Measurements from ENCODE around the gene KLC4. TPM values are rescaled to one million over a fixed set of nuclear protein-coding genes. Genes with fewer than 3 reads are reported as not detected.

Gene KLC4
- total RNA-seq, 4 donors from 2014 or later = 18.0 to 43.4 (median 30.2) TPM

- no peak overlapping the region for H3K27ac ChIP-seq
These were observed 33.2 kb downstream of the KLC4 start for GRCh38 chr6:43092635-43093034.

GRCh38 chr6:43093436-43094289, 34.2 kb downstream of the KLC4 start:
- WGBS, 2 donors (ENCODE audit: low coverage in 1 of 2) = 30 to 32% methylated on average over 9 of the region's 9 CpGs
- ATAC-seq = peak; percentile 92
- H3K27ac ChIP-seq = peak overlapping the region; percentile 20 to 75 (median 70)
- peaks cover 8% of the 10 kb centered on the region for H3K27me3 ChIP-seq
- H3K4me3 ChIP-seq = peak overlapping the region; percentile 40 to 46
- TF ChIP-seq, protein P1, sequence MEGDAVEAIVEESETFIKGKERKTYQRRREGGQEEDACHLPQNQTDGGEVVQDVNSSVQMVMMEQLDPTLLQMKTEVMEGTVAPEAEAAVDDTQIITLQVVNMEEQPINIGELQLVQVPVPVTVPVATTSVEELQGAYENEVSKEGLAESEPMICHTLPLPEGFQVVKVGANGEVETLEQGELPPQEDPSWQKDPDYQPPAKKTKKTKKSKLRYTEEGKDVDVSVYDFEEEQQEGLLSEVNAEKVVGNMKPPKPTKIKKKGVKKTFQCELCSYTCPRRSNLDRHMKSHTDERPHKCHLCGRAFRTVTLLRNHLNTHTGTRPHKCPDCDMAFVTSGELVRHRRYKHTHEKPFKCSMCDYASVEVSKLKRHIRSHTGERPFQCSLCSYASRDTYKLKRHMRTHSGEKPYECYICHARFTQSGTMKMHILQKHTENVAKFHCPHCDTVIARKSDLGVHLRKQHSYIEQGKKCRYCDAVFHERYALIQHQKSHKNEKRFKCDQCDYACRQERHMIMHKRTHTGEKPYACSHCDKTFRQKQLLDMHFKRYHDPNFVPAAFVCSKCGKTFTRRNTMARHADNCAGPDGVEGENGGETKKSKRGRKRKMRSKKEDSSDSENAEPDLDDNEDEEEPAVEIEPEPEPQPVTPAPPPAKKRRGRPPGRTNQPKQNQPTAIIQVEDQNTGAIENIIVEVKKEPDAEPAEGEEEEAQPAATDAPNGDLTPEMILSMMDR (IDR thresholded peaks at IDR 0.05) = peak in 1 of 4 experiments; percentile 14
- TF ChIP-seq EP300 (IDR thresholded peaks at IDR 0.05) (no peak), POLR2AphosphoS5 (IDR thresholded peaks at IDR 0.05) (no peak)
- no peaks in the 10 kb centered on the region for H3K9me3 ChIP-seq
- H3K36me3 ChIP-seq = no peaks in the 10 kb centered on the region
- peaks cover 0 to 22% (median 0%) of the 10 kb centered on the region in 3 donors for H3K4me1 ChIP-seq

More at GRCh38 chr6:43092635-43093034, 33.2 kb downstream of the KLC4 start:
- Histone ChIP-seq H3K4me3 (no peak overlapping the region), H3K9me3 (no peaks in the 10 kb centered on the region), H3K27me3 (no peaks in the 10 kb centered on the region), H3K36me3 (no peaks in the 10 kb centered on the region), H3K4me1 (peaks cover 0 to 22% (median 0%) of the 10 kb centered on the region in 3 donors)
- ATAC-seq = no peak
- no peak for TF ChIP-seq EP300 (IDR thresholded peaks at IDR 0.05)

- no peaks in the 10 kb centered on the region for H3K9me3 ChIP-seq
- ATAC-seq = no peak
- no peaks in the 10 kb centered on the region for H3K36me3 ChIP-seq
- TF ChIP-seq EP300 (IDR thresholded peaks at IDR 0.05) (no peak), POLR2AphosphoS5 (IDR thresholded peaks at IDR 0.05) (no peak), POLR2A (IDR thresholded peaks at IDR 0.05) (no peak)
- TF ChIP-seq, protein P1 (IDR thresholded peaks at IDR 0.05) = no peak
- no peak overlapping the region for H3K4me3 ChIP-seq
- peaks cover 8% of the 10 kb centered on the region for H3K27me3 ChIP-seq
- H3K4me1 ChIP-seq = peaks cover 0 to 22% (median 0%) of the 10 kb centered on the region in 3 donors
- 37% methylated on average over 2 of the region's 7 CpGs; no CpG with 5 or more reads in 1 of the 2 donors for WGBS, 2 donors (ENCODE audit: low coverage in 1 of 2)
- no peak overlapping the region for H3K27ac ChIP-seq
These were observed 36.5 kb downstream of the KLC4 start for GRCh38 chr6:43095939-43096338.

GRCh38 chr6:43096451-43097097, 37.1 kb downstream of the KLC4 start:
- H3K27ac ChIP-seq = no peak overlapping the region
- ATAC-seq = no peak
- no peaks in the 10 kb centered on the region for H3K36me3 ChIP-seq
- H3K4me1 ChIP-seq = peaks cover 0 to 22% (median 0%) of the 10 kb centered on the region in 3 donors
- H3K27me3 ChIP-seq = peaks cover 8% of the 10 kb centered on the region
- TF ChIP-seq, protein P1 (IDR thresholded peaks at IDR 0.05) = no peak
- TF ChIP-seq POLR2AphosphoS5 (IDR thresholded peaks at IDR 0.05) (no peak), POLR2A (IDR thresholded peaks at IDR 0.05) (no peak), EP300 (IDR thresholded peaks at IDR 0.05) (no peak)
- no peak overlapping the region for H3K4me3 ChIP-seq
- H3K9me3 ChIP-seq = no peaks in the 10 kb centered on the region
- 44 to 59% methylated on average over 2 of the region's 8 CpGs for WGBS, 2 donors (ENCODE audit: low coverage in 1 of 2)

- no peak overlapping the region for H3K27ac ChIP-seq
- TF ChIP-seq POLR2AphosphoS5 (IDR thresholded peaks at IDR 0.05) = no peak
- TF ChIP-seq, protein P1 (IDR thresholded peaks at IDR 0.05) = no peak
- no peak for TF ChIP-seq POLR2A (IDR thresholded peaks at IDR 0.05)
- TF ChIP-seq EP300 (IDR thresholded peaks at IDR 0.05) = no peak
- H3K36me3 ChIP-seq = no peaks in the 10 kb centered on the region
- no peak for ATAC-seq
- H3K4me3 ChIP-seq = no peak overlapping the region
- H3K4me1 ChIP-seq = peaks cover 0 to 22% (median 0%) of the 10 kb centered on the region in 3 donors
- H3K9me3 ChIP-seq = no peaks in the 10 kb centered on the region
- 26 to 49% methylated on average over 4 to 5 of the region's 5 CpGs for WGBS, 2 donors (ENCODE audit: low coverage in 1 of 2)
- H3K27me3 ChIP-seq = peaks cover 8% of the 10 kb centered on the region
These were observed 37.7 kb downstream of the KLC4 start for GRCh38 chr6:43097098-43097489.

All from gastroesophageal sphincter (tissue), 4 donors.